ENCODE measurements around the gene MAPK13.
A peak's percentile ranks its signal among the peaks of the same experiment; 100 is the strongest.

Gene MAPK13

GRCh38 chr6:36187446-36187845 lies 57.1 kb downstream of the MAPK13 start:
- no peak overlapping the region for H3K4me3 ChIP-seq (replicated peaks in 1 of 2; ENCODE audit: low read depth in 2 of 2, low read length in 2 of 2)
- TF ChIP-seq CTCF (IDR thresholded peaks at IDR 0.05; ENCODE audit: low read depth, low read length) = no peak
- DNase-seq (ENCODE audit: low read depth in 2 of 2) = peak in 1 of 2 donors; percentile 57

Data from cardiac fibroblast (primary cell).